SH-SY5Y (cell line): ENCODE results near the gene RNF183.
A peak's percentile ranks its signal among the peaks of the same experiment; 100 is the strongest.

ENCODE experiments used
- GATA2 ChIP-seq: IDR thresholded peaks from 2 replicates; pipeline ENCODE4 v1.6.1; 2011; ENCODE audit warnings: mild to moderate bottlenecking, low read depth, low read length
- GATA3 ChIP-seq: IDR thresholded peaks from 2 replicates; pipeline ENCODE4 v1.6.1; 2011; ENCODE audit warnings: low read depth, mild to moderate bottlenecking, low read length, moderate library complexity

Gene RNF183

GRCh38 chr9:113328045-113328782, 25.0 kb upstream of the RNF183 start:
- TF ChIP-seq GATA2 (no peak), GATA3 (no peak)

GRCh38 chr9:113326230-113326629, 23.1 kb upstream of the RNF183 start:
- TF ChIP-seq GATA2 (no peak), GATA3 (no peak)

GRCh38 chr9:113322671-113323070, 19.5 kb upstream of the RNF183 start:
- TF ChIP-seq GATA3 (no peak), GATA2 (no peak)

- TF ChIP-seq GATA2 (no peak), GATA3 (no peak)
These were observed 16.9 kb upstream of the RNF183 start for GRCh38 chr9:113320051-113320450.

GRCh38 chr9:113319054-113319453, 15.9 kb upstream of the RNF183 start:
- TF ChIP-seq GATA2 (peak; percentile 84), GATA3 (peak; percentile 65)

- TF ChIP-seq GATA2 (no peak), GATA3 (no peak)
These were observed 14.6 kb upstream of the RNF183 start for GRCh38 chr9:113317777-113318176.

GRCh38 chr9:113316030-113316429, 12.9 kb upstream of the RNF183 start:
- TF ChIP-seq GATA3 = no peak
- TF ChIP-seq GATA2 = no peak

- TF ChIP-seq GATA3 (no peak), GATA2 (no peak)
These were observed 12.1 kb upstream of the RNF183 start for GRCh38 chr9:113315231-113315630.

- no peak for TF ChIP-seq GATA3
- TF ChIP-seq GATA2 = no peak
These were observed 10.1 kb upstream of the RNF183 start for GRCh38 chr9:113313261-113313660.

GRCh38 chr9:113311961-113312360, 8.8 kb upstream of the RNF183 start:
- TF ChIP-seq GATA3 = no peak
- no peak for TF ChIP-seq GATA2

GRCh38 chr9:113310538-113310937, 7.4 kb upstream of the RNF183 start:
- TF ChIP-seq GATA2 (no peak), GATA3 (no peak)

GRCh38 chr9:113309204-113309813, 6.1 kb upstream of the RNF183 start:
- TF ChIP-seq GATA2 (no peak), GATA3 (no peak)

- no peak for TF ChIP-seq GATA3
- TF ChIP-seq GATA2 = no peak
These were observed 4.3 kb upstream of the RNF183 start for GRCh38 chr9:113307396-113307975.

GRCh38 chr9:113306566-113306965, 3.4 kb upstream of the RNF183 start:
- TF ChIP-seq GATA3 (no peak), GATA2 (no peak)

- TF ChIP-seq GATA2 (no peak), GATA3 (no peak)
These were observed 1.6 kb downstream of the RNF183 start for GRCh38 chr9:113301548-113301947.
